GM12872 (cell line): ENCODE measurements around the gene ATP6V0C.

Source experiments
- TF ChIP-seq, protein P1 (sequence below): IDR thresholded peaks from 3 replicates; pipeline ENCODE4 v1.5.1; 2011; ENCODE audit warnings: low read depth, mild to moderate bottlenecking, low read length, moderate library complexity; ENCODE audit not compliant: insufficient read depth

Gene ATP6V0C

DNA sequence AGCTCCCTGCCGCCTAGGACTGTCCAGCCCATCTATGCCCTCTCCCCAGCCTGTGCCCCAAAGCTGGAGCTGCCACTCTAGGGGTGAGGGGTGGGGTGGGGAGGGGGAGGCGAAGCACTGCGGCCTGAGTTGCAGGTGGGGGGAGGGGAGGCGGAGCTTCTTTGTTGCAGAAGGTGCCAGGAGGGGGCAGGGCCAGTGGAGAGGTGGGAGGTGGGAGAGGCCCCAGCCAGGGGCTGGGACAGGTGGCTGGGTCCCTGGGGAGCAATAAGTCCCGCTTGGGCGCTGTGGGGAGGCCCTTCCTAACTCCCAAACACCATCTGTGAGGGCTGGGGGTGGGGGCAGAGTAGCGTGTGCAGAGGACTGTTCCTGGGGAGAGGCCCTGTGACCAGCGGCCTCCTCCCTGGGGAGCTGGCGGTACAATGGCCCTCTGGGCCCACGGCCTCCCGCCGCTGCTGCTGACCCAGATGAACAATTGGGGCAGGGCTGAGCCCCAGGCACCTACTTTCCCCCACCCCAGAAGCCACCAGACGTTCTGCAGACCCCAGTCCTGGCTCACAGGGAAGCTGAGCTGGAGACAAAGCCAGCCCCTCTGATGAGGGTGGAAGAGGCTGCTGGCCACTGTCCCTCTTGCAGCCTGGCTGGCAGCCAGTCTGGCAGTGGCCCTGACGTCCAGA, 44.9 kb upstream of the ATP6V0C start:
- TF ChIP-seq, protein P1, sequence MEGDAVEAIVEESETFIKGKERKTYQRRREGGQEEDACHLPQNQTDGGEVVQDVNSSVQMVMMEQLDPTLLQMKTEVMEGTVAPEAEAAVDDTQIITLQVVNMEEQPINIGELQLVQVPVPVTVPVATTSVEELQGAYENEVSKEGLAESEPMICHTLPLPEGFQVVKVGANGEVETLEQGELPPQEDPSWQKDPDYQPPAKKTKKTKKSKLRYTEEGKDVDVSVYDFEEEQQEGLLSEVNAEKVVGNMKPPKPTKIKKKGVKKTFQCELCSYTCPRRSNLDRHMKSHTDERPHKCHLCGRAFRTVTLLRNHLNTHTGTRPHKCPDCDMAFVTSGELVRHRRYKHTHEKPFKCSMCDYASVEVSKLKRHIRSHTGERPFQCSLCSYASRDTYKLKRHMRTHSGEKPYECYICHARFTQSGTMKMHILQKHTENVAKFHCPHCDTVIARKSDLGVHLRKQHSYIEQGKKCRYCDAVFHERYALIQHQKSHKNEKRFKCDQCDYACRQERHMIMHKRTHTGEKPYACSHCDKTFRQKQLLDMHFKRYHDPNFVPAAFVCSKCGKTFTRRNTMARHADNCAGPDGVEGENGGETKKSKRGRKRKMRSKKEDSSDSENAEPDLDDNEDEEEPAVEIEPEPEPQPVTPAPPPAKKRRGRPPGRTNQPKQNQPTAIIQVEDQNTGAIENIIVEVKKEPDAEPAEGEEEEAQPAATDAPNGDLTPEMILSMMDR, result no peak

GRCh38 chr16:2469399-2470233, 44.1 kb upstream of the ATP6V0C start:
- TF ChIP-seq, protein P1, result no peak

DNA sequence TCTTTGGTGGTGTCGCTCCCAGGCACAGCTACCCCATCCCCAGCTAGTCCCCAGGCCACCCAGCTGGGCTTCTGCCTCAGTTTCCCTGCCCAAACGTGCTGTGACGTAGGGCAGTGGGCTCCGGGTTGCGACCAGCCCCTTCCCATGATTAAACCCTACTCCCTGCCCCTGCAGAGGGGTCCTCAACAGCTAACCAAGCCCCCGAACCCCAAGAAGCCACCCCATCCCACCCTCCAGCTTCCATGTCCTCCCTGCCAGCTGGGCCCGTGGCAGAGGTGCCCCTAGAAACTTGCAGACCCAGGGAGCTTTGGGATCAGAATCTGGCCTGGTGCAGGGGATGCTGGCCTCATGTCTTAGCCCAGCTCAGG, 43.5 kb upstream of the ATP6V0C start:
- TF ChIP-seq, protein P1, result no peak

DNA sequence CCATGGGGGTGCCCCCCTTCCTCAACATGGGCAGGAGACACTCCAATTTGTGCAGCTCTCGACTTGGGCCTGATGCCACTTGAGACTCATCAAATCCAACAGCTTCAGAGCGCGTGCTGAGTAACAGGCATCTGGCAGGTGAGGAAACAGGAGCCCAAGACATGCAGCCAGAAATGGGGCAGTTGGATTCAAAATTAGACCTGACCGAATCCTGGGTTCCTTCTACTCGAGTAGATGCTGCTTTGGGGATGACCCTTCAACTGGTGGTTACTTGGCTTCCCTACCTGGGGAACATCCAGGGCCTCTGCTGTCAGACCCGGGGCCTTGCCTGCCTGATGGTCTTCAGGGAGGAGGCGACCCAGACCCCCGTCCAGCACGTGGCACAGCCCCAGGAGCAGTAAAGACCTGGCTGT, 43.1 kb upstream of the ATP6V0C start:
- TF ChIP-seq, protein P1, result no peak

DNA sequence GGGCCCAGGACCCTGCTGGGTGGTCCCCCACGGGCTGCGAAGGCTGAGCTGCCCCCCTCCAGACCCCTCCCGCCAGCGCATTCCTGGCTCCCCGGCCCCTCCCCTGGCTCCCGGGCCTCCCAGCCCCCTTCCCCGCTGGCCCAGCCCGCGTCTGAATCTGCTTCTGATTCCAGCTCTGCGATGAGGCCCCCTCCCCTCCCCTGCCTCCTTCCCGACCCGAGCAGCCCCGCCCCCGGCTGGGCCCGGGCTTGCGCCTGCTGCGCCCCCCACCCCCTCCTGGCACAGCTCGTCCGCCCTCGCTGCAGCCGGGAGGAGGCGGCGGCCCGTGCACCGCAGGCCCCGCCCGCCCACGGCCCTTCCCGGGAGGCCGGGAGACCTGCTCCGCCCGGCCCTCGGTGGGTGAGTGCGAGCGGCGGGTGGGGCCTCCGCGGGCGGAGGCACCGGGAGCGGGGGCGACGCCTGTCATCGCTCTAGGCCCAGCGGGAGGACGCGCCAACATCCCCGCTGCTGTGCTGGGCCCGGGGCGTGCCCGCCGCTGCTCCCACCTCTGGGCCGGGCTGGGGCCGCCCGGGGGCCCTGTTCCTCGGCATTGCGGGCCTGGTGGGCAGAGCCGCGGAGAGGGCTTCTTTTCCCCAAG, 42.6 kb upstream of the ATP6V0C start, which contains the start of gene NTN3:
Gene NTN3, plus strand, starts transcription at position 282 of the 637 bp plus-strand sequence. CDS start 405 bp downstream, outside the sequence.
- TF ChIP-seq, protein P1, result no peak

- TF ChIP-seq, protein P1, result no peak
Observed at GRCh38 chr16:2471653-2472487, 41.9 kb upstream of the ATP6V0C start.
